Heart left ventricle (tissue), 11 donors: Measurements from ENCODE around the gene TTC27. TPM values are rescaled to one million over a fixed set of nuclear protein-coding genes. Genes with fewer than 3 reads are reported as not detected.

Experiments
- microRNA-seq, 4 donors: library from miRNA; unstranded; fragments of <30 nt; microRNA quantifications; one replicate each; pipeline versions ENCODE4 to v1.2.0, GENCODE V29; 2017 to 2020
- polyA plus RNA-seq, 2 donors: library from polyadenylated mRNA; stranded (reverse); fragments of 200-250 nt; gene quantifications; one replicate each; pipeline ENCODE4 v1.2.3, GENCODE V29; 2013
- total RNA-seq, 9 donors: library from RNA; depleted of rRNA in 2 of 9; stranded (reverse); fragments of >200 nt in 2 of 9; fragmentation: NEBNext Ultra II Directional in 3 of 9; extraction: Animal tissue kit (Norgen Biotek cat#: 25700) in 3 of 9; gene quantifications; one replicate each; pipeline versions ENCODE4 v1.1.0 to v1.2.4, GENCODE V29; 2016 to 2023
- donor health status: ischemic (EF 13 %, LVEDD 7.1; RV severe dilation, severe dysfunction).
- donor health status: healthy with polysubstance abuse.
- donor health status: DM: no; HTN: yes; CAD: no.
- donor health status: DM: no; HTN: no; CAD: no.
- donor health status: ischemic (EF 25% LVEDD 5.7; RV mildly dilated, moderate dysfunction).
- donor health status: healthy.
- donor health status: DM: yes; HTN: yes; CAD: no.
- donor health status: PGD.
- donor health status: nonischemic (EF 23%, LVEDD 6.1; RV moderate dilation, normal function).

TTC27 gene
- total and polyA plus RNA-seq, 11 donors = 5.2 to 18.1 (median 11.0) TPM

Small RNA genes lying within 50 kb of the gene (microRNA-seq; reads per million reads assigned to microRNA genes)
- 0 to 0.21 (median 0) reads per million in 4 donors for gene MIR4765
